Chondrocyte (in vitro differentiated cells): ENCODE data around the gene TIMM50. TPM values are rescaled to one million over a fixed set of nuclear protein-coding genes. Genes with fewer than 3 reads are reported as not detected.

ENCODE experiments used
- DNase-seq: peaks from one replicate; pipeline ENCODE4 v3.0.0; 2021; ENCODE audit warnings: mixed read lengths, low spot score
- H3K27ac Mint-ChIP-seq: one replicate; pipeline ENCODE4 v1.8.0; 2021; ENCODE audit warnings: mild to moderate bottlenecking, moderate library complexity, mixed read lengths; ENCODE audit not compliant: unreplicated experiment
- H3K27me3 Mint-ChIP-seq: 2 replicates; pipeline ENCODE4 v1.8.0; 2021; ENCODE audit warnings: low read depth, mixed read lengths
- H3K36me3 Mint-ChIP-seq: 2 replicates; pipeline ENCODE4 v1.8.0; 2021; ENCODE audit warnings: low read depth, mixed read lengths
- H3K4me1 Mint-ChIP-seq: 2 replicates; pipeline ENCODE4 v1.8.0; 2021; ENCODE audit warnings: low read depth, mild to moderate bottlenecking, mixed read lengths
- H3K4me3 Mint-ChIP-seq: one replicate; pipeline ENCODE4 v1.8.0; 2021; ENCODE audit warnings: mild to moderate bottlenecking, moderate library complexity, mixed read lengths; ENCODE audit not compliant: unreplicated experiment
- H3K9me3 Mint-ChIP-seq: 2 replicates; pipeline ENCODE4 v1.8.0; 2021; ENCODE audit warnings: low read depth, mixed read lengths
- CTCF ChIP-seq: fragments of 200-600 bp; sonication (generic); IDR thresholded peaks from 2 replicates; pipeline ENCODE4 v1.5.0; 2021; ENCODE audit warnings: antibody characterized with exemption, mild to moderate bottlenecking, moderate library complexity
- total RNA-seq: library from RNA; stranded (reverse); gene quantifications from 3 replicates; pipeline ENCODE4 v1.2.1, GENCODE V29; 2021

The TIMM50 gene
- total RNA-seq, 1 donor from 2014 or later, result 49.9 TPM

GRCh38 chr19:39463403-39463802, 17.2 kb upstream of the TIMM50 start:
- no peaks in the 10 kb centered on the region for H3K27me3 Mint-ChIP-seq
- no peaks in the 10 kb centered on the region for H3K9me3 Mint-ChIP-seq
- H3K27ac Mint-ChIP-seq, result no peak overlapping the region
- no peak for TF ChIP-seq CTCF
- peaks cover 45% of the 10 kb centered on the region for H3K36me3 Mint-ChIP-seq
- no peak for DNase-seq
- H3K4me3 Mint-ChIP-seq, result no peak overlapping the region
- no peaks in the 10 kb centered on the region for H3K4me1 Mint-ChIP-seq

GRCh38 chr19:39465956-39466747, 14.5 kb upstream of the TIMM50 start:
- Mint-ChIP-seq H3K36me3 (peaks cover 46% of the 10 kb centered on the region), H3K27ac (no peak overlapping the region), H3K4me1 (no peaks in the 10 kb centered on the region), H3K4me3 (no peak overlapping the region), H3K27me3 (no peaks in the 10 kb centered on the region), H3K9me3 (no peaks in the 10 kb centered on the region)
- no peak for TF ChIP-seq CTCF
- no peak for DNase-seq

- Mint-ChIP-seq H3K27ac (no peak overlapping the region), H3K36me3 (peaks cover 54% of the 10 kb centered on the region), H3K9me3 (no peaks in the 10 kb centered on the region), H3K4me3 (no peak overlapping the region), H3K27me3 (no peaks in the 10 kb centered on the region), H3K4me1 (no peaks in the 10 kb centered on the region)
- no peak for DNase-seq
- no peak for TF ChIP-seq CTCF
Observed at GRCh38 chr19:39467941-39468340, 12.7 kb upstream of the TIMM50 start.

GRCh38 chr19:39469036-39469435, 11.6 kb upstream of the TIMM50 start:
- Mint-ChIP-seq H3K36me3 (peaks cover 49% of the 10 kb centered on the region), H3K4me3 (no peak overlapping the region), H3K4me1 (no peaks in the 10 kb centered on the region), H3K9me3 (no peaks in the 10 kb centered on the region), H3K27ac (no peak overlapping the region), H3K27me3 (no peaks in the 10 kb centered on the region)
- DNase-seq, result no peak
- no peak for TF ChIP-seq CTCF

- Mint-ChIP-seq H3K27ac (no peak overlapping the region), H3K4me3 (no peak overlapping the region), H3K36me3 (peaks cover 49% of the 10 kb centered on the region), H3K4me1 (no peaks in the 10 kb centered on the region), H3K27me3 (no peaks in the 10 kb centered on the region), H3K9me3 (no peaks in the 10 kb centered on the region)
- TF ChIP-seq CTCF, result no peak
- DNase-seq, result no peak
Observed at GRCh38 chr19:39469567-39469966, 11.1 kb upstream of the TIMM50 start.
